Measurements from ENCODE around the gene NAA60.
A peak's percentile ranks its signal among the peaks of the same experiment; 100 is the strongest.

Gene NAA60

DNA sequence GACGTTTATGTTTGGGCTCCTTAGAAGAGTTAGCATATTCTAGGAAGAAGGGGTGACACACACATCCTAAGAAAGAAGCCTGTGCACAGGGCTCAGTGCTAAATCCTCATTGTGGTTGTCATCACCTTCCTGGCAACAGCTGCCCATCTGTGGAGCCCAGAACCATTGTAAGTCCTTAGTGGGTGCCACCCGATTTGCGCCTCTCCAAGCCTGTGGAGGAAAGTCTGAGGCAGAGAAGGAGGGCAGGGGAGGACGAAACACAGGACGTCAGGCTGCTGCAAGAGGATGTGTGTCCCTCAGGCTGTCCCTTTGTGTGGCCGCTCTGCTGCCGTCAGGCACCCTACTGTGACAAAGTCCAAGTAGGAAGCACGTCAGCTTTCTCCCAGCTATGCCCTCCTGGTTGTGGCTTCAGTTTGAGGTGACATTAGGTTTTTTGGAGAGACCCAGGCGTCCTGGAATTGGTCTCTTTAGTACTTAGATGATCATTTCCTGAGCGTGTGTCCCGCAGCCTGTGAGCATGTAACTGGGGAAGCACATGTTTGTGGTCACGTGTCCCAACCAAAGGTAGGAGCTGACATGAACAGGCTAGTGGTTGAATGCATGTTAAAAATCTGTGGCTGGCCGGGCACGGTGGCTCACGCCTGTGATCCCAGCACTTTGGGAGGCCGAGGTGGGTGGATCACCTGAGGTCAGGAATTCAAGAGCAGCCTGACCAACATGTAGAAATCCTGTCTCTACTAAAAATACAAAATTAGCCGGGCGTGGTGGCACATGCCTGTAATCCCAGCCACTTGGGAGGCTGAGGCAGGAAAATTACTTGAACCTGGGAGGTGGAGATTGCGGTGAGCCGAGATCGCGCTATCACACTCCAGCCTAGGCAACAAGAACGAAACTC is 68.1 kb downstream of the NAA60 start:
- no peak for DNase-seq (ENCODE audit: low spot score)

DNA sequence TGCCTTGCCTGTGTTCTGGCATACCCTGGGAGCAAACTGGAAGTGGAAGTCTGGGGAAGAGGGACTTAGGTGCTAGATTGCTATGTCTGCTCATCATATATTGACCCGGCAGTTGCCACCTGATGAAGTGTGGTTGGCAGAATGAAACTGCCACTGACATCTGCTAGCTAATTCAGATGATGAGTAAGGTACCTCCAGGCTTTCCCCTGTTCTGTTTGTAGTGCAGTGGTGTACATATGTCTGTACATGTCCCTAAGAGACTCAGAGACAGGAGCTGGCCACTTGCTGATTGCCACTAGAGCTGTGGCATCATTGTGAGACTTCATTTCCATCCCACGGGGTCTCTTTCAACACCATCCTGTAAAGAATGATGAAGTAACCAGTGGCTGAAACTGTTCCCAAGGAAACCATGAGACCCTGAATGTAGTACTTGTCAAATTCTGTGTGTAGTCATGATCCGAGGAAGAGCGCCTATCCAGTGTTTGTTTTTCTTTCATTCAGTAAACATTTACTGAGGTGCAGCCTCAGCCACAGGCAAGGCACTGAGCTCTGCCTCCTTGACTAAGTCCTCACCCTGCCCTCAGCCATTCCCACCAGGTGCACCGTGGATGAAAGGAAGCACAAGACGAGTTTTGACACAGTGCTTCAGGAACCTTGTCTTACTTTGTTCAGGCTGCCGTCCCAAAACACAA is 70.6 kb downstream of the NAA60 start:
- no peak for DNase-seq (ENCODE audit: low spot score)

DNA sequence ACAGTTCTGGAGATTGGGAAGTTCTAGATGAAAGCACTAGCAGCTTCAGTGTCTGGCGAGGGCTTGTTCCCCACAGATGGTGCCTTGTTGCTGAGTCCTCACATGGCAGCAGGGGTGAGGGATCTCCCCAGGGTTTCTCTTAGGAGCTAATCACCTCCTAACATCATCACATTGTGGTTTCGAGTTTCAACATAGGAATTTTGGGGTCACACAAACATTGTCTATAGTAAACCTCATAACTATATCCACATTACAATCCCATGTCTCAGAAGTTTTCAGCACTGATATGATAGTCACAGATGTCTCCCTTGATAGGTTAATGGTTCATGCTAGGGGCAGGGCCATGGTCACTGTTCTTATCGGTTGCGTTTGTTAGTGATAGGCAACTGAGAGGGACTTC is 71.1 kb downstream of the NAA60 start:
- no peak for DNase-seq (ENCODE audit: low spot score)

DNA sequence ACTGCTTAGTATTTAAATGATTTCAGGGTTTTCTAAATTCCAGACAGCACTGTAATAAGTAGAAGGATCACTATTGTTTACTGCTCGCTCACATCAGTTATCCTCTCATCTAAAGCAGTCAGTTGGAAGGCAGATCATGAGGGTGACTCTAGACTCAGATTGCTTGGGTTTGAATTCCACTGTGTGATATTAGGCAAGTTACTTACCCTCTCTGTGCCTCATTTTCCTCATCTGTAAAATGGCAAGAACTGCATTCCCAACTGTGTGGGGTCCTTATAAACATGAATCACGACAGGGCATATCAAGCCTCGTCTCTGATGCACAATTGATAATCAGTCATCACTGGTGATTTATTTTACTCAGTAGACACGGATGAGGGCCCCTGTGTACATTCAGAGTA is 72.4 kb downstream of the NAA60 start:
- no peak for DNase-seq (ENCODE audit: low spot score)

DNA sequence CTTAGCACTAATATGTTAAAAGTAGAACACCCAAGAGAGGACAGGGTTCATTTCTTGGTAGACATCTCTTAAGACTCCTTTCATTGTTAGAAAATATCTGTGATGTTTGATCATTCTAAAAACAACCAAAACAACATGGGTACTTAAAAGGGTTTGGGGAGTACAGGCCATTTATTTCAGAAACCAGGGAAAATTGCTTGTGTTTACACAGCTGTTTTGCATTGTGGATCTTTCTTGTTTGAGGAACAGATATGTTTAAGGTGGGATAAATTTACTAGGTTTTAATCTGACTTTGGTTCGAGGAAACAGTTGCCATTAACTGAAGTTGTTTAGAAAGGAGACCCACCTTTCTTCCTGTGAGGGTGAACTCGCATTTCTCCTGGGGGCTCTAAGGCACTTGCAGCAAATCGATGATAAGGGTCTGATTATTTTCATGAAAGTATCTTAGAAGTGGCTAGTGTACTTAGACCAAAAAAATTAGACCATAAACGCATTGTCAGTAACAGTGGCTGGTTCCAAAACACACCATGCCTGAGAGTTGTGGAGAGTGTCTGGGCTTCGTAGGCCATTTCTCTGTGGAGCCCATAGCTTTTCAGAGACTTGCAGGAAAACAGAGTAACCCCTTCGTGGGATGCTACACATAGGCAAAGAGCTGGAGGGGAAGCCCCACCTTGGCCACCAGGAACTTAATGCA is 75.0 kb downstream of the NAA60 start:
- DNase-seq (ENCODE audit: low spot score), result no peak

DNA sequence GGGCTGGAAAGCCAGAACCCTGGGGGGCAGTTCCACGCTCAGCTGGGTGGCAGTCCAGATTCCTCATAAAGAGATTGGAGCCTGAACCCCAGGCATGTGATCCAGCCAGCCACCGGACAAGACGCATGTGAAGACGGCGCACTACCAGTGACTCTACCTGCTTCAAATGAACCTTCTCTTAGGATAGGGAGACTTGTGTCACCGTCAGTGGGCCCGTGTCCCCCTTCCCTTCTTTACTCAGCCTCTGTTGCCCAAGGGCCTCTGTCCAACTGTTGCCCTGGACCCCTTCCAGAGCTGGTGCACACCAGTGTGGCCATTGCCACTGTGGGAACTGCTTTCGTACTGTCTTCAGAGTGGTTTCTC is 75.5 kb downstream of the NAA60 start:
- DNase-seq (ENCODE audit: low spot score), result no peak

DNA sequence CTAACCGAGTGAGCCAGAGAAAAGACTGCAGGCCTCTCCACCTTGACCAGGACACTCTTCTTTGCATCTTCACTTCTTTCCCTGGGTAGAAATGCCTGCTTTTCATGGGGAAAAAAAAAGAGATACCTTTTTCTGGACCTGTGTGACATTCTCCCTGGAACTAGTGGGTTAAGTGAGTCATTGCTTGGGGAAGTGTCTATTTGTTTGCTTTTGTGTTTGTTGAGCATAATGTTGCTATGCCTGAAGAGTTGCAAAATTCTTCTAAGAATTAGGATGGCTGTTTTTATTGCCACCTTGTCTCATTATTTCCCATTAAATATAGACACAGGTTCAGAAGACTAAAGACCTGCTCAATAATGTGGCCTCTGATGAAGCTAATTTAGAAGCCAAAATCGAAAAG is 76.1 kb downstream of the NAA60 start:
- DNase-seq (ENCODE audit: low spot score), result no peak

DNA sequence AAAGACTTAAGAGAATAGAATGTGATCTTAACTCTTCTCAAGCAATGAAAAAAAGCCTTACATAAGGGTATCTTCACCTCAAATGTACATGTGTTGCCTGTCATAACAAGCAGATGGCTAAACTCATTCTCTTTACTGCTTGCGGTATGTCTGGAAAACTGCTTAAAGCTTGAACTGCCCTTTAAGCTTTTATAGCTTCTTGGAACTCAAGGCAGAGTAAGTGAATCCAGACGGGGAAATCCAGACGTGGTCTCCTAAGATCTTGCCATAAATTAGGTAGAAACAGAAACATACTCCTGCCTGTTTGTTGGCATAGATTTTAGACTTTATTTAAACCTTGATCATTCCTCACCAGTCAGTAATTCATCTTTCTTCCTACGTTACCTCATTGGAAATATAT is 76.9 kb downstream of the NAA60 start:
- no peak for DNase-seq (ENCODE audit: low spot score)

DNA sequence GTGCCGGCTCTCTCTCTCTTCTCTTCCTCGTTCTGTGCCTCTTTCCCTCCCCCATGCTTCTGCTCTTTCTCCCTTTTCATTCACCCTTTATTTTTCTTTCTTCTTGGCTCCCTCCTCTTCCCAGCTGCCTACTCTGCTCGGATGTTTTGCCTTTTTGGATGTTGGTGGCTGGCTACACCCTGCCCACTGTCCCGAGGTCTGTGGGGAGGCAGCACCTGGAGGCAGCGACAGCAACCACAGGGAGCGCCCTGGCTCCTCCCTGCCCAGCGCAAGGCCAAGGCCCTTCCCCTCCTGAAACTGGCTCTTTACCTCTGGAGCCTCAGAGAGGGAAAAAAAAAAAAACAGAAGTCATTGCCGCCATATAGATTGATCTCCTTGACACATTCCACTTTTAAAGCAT is 77.4 kb downstream of the NAA60 start:
- no peak for DNase-seq (ENCODE audit: low spot score)

DNA sequence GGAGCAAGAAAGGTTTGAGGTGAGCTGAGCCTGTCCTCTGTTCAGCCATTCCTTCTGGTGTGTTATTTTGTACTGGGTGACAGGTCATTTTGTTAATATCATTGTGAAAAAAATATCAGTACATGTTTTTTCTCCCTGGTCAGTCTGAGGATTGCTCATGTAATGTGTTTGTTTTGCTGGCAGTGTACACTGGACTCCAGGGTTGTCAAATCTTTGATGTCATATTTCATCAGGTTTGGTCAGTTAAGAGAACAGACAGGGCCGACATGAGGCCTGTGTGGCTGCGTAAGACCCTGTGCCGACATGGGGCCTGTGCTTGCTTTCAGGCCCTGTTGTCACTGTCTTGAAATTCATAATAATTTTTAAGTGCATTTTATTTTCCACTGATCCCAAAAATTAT is 79.8 kb downstream of the NAA60 start:
- DNase-seq (ENCODE audit: low spot score), result no peak

DNA sequence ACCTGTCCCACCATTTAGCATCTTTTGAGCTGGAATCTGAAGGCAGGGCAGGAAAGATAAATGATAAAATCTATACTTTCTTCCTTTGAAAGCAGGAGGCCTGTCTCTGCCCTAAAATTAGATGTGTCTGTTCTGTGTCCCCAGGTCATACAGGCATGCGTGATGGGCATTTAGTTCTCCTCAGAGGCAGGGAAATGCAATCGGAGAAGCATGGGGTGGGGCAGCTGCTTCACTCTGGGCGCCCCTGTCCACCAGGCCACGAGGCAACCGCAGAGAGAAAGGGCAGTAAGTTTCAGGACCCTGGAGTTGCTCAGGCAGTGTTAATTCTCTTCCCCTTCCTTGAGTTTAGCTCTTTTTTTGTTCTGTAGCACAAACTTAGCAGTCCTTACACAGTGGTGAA is 82.5 kb downstream of the NAA60 start:
- DNase-seq (ENCODE audit: low spot score), result no peak

DNA sequence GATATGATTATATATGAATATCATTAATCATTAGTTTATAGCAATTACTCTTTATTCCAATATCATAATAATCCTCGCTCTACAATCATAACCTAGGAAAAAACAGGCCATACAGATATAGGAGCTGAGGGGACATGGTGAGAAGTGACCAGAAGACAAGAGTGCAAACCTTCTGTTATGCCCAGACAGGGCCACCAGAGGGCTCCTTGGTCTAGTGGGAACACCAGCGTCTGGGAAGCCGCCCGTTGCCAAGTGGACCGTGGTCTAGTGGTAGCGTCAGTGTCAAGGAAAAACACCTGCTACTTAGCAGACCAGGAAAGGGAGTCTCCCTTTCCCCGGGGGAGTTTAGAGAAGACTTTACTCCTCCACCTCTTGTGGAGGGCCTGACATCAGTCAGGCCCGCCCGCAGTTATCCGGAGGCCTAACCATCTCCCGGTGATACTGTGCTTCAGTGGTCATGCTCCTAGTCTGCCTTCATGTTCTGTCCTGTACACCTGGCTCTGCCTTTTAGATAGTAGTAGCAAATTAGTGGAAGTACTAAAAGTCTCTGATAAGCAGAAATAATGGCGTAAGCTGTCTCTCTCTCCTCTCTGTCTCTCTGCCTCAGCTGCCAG is 83.8 kb downstream of the NAA60 start:
- DNase-seq (ENCODE audit: low spot score), result peak; percentile 54

DNA sequence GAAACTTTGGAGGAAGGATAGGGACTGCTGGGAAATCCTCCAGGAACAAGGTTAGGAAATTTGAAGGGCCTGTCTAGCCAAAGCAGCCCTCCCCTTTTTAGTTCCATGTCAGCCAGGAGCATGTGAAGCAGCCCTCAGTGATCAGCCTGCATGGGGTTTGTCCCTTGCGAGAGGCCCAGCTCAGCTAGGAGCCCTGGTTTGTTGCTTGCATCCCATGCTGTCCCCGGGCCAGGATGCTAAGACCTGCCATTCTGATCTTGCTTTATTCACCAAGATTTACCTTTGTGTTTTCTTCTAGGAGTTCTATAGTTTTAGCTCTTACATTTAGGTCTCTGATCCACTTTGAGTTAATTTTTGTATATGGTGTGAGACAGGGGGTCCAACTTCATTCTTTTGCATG is 84.9 kb downstream of the NAA60 start:
- no peak for DNase-seq (ENCODE audit: low spot score)

DNA sequence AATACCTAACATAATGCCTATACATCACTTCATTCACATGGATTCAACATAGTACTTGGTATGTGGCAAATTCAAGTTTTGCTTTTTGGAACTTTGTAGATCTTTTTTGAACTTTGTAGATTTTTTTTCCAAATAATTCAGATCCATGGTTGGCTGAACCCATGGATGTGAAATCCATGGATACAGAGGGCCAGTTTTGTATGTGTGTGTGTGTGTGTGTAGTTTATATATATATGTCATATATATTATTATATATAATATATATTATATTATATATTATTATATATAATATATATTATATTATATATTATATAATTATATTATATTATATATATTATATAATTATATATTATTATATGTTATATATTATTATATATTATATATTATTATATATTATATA is 85.7 kb downstream of the NAA60 start:
- no peak for DNase-seq (ENCODE audit: low spot score)

DNA sequence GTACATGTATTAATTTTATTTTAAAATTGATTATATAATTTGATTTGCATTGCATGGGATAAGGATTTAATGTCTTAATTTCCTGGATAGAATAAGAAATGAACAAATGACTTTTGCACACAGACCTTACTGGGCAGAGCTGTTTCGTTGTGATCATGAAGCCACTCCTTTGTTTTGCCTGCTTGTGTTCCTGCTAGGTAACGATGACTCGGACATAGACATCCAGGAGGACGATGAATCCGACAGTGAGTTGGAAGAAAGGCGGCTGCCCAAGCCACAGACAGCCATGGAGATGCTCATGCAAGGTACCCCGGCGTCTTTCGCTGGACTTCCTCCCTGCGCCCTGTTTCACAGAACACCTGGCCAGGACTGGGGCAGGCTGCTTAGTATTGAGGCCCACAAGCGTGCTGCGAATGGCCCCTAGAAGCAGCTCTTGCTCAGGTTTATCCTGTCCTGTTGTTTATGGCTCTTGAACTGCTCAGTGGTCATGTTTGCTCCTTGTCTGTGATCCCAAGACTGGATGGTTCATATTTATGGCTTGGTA is 87.0 kb downstream of the NAA60 start:
- DNase-seq (ENCODE audit: low spot score), result no peak

DNA sequence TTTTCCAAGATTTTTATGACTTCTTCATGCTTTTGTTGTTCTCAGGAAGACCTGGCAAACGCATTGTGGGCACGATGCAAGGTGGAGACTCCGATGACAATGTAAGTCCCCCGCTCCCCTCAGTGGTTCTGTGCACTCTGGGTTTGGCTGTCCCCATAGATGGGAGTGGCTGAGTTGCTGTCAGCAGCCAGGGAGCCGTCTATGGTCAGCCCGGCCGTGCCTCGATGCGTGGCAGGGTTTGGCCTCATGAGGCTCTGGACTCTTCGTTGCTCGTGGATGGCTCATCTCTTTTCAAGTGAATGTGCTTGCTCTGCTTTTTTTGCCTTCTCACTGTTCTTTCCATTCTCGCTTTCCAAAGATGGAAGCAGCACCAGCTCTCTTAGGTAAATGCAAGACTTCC is 89.3 kb downstream of the NAA60 start:
- DNase-seq (ENCODE audit: low spot score), result no peak

DNA sequence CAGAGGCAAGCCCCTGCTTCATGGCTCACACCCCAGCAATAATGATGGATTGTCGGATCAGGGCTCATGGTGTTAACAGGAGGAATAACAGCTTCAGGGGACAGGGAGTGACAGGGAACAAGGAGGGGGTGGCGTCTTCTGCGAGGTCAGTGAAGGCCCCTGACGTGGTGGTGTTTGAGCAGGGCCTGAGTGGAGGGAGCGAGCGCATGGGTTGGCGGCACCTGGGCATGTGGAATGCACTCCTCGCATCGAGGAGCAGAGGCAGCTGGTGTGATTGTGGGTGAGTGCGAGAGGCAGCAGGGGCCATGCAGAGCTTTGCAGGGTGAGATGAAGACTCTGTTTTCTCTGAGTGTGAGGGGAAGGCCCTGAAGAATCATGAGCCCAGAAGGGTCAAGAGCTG is 90.6 kb downstream of the NAA60 start:
- no peak for DNase-seq (ENCODE audit: low spot score)

DNA sequence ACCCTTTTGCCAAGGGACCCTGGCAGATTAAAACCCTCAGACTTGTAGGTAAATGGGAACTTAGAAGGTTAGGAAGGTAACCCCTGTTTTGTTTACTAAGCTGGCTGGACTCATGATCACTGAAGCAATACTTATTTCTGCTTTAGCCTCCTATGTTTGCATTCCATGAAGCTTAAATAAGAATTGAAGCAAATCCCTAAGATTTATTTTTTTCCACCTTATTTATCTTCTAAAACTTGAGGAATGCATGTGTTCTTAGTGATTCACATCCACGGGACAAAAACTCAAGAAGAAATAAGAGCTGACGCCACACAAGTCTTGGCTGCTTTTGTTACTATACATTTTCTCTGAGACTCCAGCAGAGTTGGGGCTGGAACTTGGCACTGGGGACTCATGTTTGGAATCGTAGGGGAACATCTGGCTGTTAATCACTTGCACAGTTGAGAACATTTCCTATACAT is 92.8 kb downstream of the NAA60 start:
- DNase-seq (ENCODE audit: low spot score), result no peak

Data from globus pallidus (tissue), 1 donor.